ENCODE results near the gene BCAT1.

- TF ChIP-seq CTCF (IDR thresholded peaks at IDR 0.05) (no peak), EZH2 (IDR thresholded peaks at IDR 0.05; ENCODE audit: borderline replicate concordance, insufficient read depth, low read depth, low read length, poor library complexity, severe bottlenecking) (no peak)
These were observed 44.9 kb upstream of the BCAT1 start for GRCh38 chr12:24993793-24994192.

Data from B cell (primary cell).